ENCODE results near the gene GSTA5.
"Not testable (repeated sequence)": the region's sequence is repeated elsewhere in the genome, so short reads cannot be mapped to it uniquely, and the experiment has no call there.

Gene GSTA5

GRCh38 chr6:52830869-52831268 lies 9.7 kb downstream of the GSTA5 start:
- not testable (repeated sequence) for DNase-seq

- DNase-seq = no peak
Measured at GRCh38 chr6:52829046-52829817, 11.4 kb downstream of the GSTA5 start.

GRCh38 chr6:52828621-52829020 lies 12.0 kb downstream of the GSTA5 start:
- not testable (repeated sequence) for DNase-seq

GRCh38 chr6:52827073-52827783 lies 13.4 kb downstream of the GSTA5 start:
- not testable (repeated sequence) for DNase-seq

GRCh38 chr6:52826513-52826912 lies 14.1 kb downstream of the GSTA5 start:
- DNase-seq = no peak

GRCh38 chr6:52825900-52826459 lies 14.6 kb downstream of the GSTA5 start:
- not testable (repeated sequence) for DNase-seq

GRCh38 chr6:52825270-52825793 lies 15.3 kb downstream of the GSTA5 start:
- not testable (repeated sequence) for DNase-seq

GRCh38 chr6:52821842-52822241 lies 18.8 kb downstream of the GSTA5 start:
- DNase-seq = no peak

- DNase-seq = no peak
Measured at GRCh38 chr6:52820198-52820597, 20.4 kb downstream of the GSTA5 start.

GRCh38 chr6:52815167-52816092 lies 25.2 kb downstream of the GSTA5 start:
- DNase-seq = no peak

- not testable (repeated sequence) for DNase-seq
Measured at GRCh38 chr6:52814545-52814944, 26.1 kb downstream of the GSTA5 start.

- not testable (repeated sequence) for DNase-seq
Measured at GRCh38 chr6:52809777-52810176, 30.8 kb downstream of the GSTA5 start.

- DNase-seq = no peak
Measured at GRCh38 chr6:52808660-52809059, 32.0 kb downstream of the GSTA5 start.

GRCh38 chr6:52803668-52804255 lies 36.9 kb downstream of the GSTA5 start, which contains the start of gene GSTA1:
TSS of gene GSTA1 (minus strand) at chr6:52803816. CDS start at chr6:52799267, 4,549 bp downstream.
- DNase-seq = not testable (repeated sequence)

- DNase-seq = no peak
Measured at GRCh38 chr6:52802806-52803205, 37.8 kb downstream of the GSTA5 start.

- DNase-seq = no peak
Measured at GRCh38 chr6:52801188-52801841, 39.3 kb downstream of the GSTA5 start.

GRCh38 chr6:52799272-52799671 lies 41.3 kb downstream of the GSTA5 start:
- not testable (repeated sequence) for DNase-seq

- DNase-seq = not testable (repeated sequence)
Measured at GRCh38 chr6:52794366-52794765, 46.2 kb downstream of the GSTA5 start.

- no peak for DNase-seq
Measured at GRCh38 chr6:52790861-52791260, 49.8 kb downstream of the GSTA5 start.

- not testable (repeated sequence) for DNase-seq
Measured at GRCh38 chr6:52789658-52790057, 51.0 kb downstream of the GSTA5 start.

GRCh38 chr6:52788478-52788877 lies 52.1 kb downstream of the GSTA5 start:
- no peak for DNase-seq

Measured in activated gamma-delta T cell (primary cell).